ENCODE data around the gene ACAP3.
"Not testable (repeated sequence)": the region's sequence is repeated elsewhere in the genome, so short reads cannot be mapped to it uniquely, and the experiment has no call there.

Gene ACAP3

DNA sequence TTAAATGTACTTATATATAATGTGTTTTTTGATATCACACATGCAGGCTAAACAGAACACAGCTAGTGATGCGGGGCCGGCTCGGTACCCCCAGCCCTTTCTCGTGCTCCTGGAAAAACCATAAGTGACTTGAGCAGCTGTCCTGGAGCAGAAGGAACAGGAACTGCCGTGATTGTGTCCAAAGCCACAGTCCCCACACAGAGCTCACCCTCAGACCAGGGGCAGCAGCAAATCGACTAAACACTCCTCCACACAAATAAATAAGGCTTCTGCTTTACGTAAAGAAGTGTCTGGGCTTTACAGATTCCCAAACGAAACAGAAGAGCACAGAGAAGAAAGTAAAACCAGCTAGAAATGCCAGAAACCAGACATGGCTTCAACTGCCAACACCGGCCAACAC is 43.7 kb downstream of the ACAP3 start:
- no peak for DNase-seq (ENCODE audit: low spot score)

DNA sequence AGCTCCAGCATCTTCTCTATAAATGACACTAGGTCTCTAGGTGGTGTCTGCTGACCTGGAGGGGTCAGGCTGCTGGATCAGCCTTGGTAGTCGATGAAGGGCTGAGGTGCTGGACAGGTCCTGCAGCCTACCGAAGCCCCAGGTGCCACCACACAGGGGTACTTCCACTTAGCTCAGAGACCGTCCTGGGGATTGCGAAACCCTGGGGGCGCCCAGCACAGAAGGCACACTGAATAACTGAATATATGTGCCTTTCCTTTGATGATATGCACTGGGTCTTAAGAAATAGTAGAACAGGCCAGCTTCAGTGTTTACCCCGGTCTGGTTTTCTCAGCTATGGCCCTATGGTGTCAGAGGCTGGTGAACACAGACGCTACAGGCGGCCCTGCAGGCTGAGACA is 45.0 kb downstream of the ACAP3 start:
- DNase-seq (ENCODE audit: low spot score), result no peak

DNA sequence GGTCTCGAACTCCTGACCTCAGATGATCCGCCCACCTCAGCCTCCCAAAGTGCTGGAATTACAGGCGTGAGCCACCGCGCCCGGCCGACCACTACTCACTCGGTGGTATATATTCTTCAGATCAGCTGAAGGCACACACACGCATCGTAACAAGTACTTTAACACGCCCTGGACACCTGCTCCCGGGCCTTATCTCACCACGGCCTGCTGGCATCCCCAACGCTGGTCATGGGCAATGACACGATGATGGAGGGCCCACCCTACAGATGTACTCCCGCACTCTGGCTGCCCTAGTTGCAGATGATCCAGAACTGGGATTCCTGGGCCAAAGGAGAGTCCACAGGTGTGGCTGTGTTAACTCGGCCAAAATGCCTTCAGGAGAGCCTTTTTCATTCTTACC is 45.7 kb downstream of the ACAP3 start:
- DNase-seq (ENCODE audit: low spot score), result no peak

DNA sequence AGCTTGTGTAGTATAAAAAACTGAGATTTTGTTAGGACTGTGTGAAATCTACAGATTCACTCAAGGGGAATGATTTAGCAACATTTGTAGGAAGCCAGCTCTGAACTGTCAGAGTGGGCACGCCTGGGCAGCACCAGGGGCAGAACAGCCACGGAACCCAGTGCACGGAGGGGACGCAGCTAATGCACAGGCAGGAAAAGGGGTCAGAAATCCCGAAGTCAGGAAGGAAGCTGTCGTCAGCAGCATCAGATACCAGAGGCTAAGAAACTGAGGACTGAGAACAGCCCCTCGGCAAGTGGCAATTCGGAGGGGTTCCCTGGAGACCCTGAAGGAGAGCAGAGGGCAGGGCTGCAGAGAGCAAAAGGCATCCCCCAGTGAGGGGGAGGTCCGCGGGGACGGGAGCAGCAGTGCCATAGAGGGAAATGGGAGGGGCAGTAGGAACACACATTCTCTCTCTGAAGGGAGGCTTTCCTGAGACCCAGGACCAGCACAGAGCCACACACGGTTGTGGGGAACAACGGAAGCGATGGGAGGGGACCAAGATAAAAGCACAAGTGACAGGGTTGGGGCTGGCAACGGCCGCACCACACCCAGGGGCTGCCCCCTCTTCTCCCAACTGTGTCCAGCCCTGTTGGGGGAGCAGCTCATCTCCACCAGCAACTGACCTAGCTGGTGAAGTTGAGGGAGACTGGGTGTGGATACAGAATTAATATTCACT is 46.7 kb downstream of the ACAP3 start:
- DNase-seq (ENCODE audit: low spot score), result no peak

DNA sequence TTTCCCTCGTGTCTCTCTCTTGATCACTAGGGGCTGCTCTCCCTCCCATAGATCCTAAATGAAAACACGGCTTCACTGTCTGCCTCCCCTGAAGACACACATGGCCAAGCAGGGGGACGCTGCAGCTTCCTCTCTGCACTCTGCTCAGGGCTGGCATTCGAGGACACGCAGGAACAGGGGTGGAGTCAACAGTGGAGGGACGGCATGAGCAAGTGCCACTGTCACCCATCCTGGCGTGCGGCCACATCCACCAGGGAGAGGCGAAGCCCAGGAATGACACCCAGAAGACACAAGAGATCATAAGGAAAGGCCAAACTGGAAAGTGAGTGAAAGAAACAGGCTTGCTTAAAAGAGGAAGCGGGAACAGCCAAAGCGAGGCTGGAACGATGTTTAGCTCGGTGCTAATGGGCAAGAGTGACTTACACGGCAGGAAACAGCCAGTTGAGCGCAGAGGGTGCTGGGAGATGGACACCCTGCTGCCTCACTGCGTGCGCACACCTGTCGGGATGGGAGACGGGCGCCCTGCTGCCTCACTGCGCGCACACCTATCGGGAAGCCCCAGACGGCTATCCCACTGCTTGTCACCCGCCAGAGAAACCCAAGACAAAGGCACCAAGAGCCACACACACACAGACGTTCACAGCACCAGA is 47.7 kb downstream of the ACAP3 start:
- no peak for DNase-seq (ENCODE audit: low spot score)

DNA sequence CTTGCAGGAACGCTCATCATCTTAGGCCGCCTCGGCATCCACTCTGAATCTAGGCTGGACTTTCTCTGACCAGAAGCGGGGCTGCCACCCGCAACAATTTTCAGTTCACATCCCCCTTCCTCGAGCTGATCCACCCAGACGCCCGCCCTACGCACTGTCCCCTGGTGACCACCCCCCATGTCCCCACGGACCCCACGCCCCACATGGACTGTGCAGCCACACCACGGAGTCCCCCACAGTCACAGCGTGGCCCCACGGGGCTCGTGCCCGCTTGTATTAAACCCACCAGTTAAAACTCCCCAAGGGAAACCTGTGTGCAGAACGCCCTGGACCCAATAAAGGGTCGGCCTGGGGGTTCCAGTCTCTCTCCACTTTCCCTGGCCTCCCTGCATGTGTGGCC is 48.2 kb downstream of the ACAP3 start:
- DNase-seq (ENCODE audit: low spot score), result no peak

DNA sequence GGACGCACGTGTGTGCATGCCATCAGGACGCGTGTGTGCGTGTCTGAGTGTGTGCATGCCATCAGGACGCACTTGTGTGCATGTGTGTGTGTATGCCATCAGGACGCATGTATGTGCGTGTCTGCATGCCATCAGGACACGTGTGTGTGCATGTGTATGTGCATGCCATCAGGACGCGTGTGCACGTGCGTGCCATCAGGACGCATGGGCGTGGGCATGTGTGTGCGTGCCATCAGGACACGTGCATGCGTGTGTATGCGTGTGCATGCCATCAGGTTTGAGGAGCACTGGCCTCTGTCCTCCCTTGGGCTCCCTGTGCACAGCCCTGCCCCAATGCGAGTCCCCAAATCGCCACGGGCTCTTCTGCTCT is 48.6 kb downstream of the ACAP3 start:
- no peak for DNase-seq (ENCODE audit: low spot score)

DNA sequence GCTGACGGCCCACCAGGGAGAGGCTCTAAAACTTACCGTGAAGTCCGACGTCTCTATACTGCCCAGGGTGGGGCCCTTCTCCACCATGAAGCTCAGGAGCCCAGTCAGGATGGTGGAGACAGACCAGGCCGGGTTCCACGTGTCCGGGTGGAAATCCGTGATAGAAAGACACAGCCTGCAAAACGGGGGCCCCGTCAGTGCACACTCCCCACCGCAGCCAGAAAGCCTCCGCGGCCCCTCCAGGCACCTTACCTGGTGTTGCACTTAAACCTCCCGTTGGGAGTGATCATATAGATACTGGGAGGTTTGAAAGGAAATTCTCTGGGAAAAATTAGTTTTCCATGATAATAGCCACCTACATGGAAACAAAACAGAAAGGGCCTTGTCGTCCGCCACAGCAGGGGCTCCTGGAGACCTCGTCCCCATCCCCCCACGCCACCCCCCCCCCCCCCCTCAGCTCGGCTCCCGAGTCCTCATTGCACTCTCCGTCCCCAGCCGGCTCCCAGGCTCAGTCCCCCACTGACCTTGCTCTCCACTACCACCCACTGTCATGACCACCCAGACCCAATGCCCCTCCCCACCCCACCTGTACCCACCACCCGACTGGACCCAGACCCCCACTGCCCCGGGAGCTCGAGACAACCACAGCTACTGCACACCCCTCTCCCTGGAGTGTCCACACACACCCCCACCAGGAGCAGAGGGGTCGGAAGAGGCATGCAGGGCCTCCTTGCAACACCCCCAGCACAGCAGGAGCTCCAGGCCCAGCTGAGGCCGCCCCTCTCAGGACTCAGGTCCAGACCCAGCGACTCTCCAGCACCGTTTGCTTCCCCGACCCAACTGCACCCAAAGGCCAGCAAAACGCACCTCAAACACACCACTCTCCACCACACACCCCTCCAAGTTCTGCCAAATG is 50.5 kb downstream of the ACAP3 start:
- DNase-seq (ENCODE audit: low spot score), result no peak

DNA sequence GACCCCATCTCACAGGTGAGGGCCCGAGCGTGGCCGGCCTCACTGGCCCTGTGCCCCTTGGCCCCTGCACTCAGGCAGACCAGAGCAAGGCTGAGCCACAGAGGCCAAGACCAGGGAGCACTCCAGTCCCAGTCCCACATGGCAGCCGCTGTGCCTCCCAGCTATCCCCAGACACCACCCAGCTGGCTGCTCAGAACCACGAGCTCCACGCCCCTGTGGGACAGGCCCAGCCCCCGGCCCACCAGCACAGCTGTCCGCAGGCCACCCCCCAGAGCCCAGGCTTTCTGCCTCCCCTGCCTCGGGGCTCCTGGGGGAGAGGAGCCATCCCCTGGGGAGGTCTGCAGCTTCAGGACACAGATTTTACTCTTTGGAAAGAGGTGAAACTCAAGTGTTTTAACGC is 52.1 kb downstream of the ACAP3 start:
- DNase-seq (ENCODE audit: low spot score), result no peak

DNA sequence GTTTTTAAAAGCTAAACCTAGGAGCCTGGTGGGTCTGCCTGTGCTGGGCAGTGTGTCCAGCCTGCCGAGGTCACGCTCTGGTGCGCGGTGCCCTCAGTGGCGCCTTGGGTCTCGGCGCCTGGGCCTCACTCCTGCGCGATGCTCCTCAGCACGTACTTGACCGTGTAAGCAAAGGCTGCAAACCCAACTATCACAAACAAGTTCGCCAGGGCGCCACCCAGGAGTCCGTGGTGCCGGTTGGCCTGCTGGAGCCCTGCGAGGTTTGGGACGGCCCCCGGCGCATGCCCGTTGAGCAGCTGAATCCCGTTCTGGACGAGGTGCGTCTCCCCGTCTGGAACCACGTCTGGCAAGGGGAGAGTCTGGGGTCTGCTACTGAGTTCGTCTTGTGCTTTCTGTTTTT is 52.7 kb downstream of the ACAP3 start:
- no peak for DNase-seq (ENCODE audit: low spot score)

DNA sequence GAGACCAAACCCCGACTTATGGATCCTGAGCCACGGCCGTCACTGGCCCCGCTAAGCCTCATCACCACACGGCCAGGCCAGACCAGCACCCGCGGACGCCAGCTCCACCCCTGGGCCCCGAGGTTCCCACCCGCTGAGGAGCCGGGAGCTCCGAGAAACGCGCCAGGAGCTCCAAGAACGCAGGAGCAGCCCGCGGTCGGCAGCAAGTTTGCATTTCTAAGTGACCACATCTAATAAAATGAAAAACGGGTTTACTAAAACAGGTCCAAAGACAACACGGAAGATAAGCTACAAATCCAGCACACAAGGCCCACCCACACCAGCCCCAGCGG is 53.1 kb downstream of the ACAP3 start:
- no peak for DNase-seq (ENCODE audit: low spot score)

DNA sequence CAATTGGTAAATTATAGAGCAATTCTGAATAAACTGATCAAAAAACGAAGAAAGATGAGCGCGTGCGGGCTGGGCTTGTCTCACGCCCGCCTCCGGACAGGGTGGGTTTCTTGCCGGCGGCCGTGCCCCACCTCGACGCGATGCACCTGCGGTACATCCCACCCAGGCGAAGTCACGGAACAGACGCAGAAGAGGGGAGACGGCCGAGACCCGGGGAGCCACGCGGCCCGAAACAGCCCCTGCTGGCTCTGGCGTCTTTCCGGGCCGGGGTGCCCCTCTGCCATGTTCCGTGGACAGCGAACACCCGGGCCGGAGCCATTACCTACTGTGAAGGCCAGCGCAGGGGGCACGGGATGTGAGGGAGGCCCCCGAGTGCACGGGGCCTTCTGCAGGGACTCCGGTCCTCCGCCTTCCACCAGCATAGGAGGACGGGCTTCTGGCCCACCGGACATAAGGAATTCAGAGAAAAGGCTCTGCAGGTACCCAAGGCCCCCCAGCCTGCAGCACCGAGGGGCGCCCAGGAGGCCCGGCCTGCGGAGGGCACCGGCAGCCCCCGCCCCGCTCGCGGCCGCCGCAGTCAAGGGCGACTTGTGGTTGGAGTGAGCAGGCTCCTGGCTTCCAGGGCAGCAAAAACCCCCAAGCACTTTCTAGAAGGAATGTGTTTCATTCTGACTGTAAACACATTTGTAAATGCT is 53.6 kb downstream of the ACAP3 start:
- no peak for DNase-seq (ENCODE audit: low spot score)

DNA sequence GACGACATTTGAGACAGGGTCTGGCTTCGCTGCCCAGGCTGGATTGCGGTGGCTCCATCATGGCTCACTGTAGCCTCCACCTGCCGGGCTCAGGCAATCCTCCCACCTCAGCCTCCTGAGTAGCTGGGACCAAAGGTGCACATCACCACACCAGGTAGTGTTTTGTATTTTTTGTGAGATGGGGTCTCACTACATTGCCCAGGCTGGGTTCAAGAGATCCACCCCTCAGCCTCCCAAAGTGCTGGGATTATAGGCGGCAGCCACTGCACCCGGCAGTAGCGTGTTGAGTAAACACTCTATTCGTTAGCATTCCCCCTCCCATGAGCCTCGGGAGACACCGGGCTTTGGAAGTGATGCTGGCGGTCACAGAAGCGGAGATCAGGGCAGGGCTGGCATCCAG is 54.4 kb downstream of the ACAP3 start:
- DNase-seq (ENCODE audit: low spot score), result no peak

DNA sequence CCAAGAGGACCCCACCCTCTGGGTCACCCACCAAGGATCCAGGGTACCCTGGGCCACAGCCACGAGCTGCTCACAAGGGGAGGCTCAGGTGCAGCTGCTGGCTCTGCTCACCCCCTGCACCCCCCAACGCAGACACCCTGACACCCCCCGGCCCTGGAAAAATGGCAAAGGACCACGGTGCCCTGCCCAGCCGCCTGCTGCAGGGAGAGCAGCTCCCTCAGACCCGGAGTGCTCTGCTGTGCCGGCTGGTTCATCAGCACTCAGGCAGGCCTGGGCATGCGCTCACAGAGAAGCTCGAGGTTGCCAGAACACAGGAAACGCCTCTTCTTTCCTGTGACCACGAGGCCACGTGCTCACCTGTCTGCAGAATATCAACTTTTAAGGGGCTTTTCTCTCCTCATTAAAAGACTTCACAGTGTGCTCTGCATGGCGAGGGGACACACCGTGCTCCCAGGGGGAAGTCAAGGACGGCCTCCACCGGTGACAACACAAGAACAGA is 56.9 kb downstream of the ACAP3 start:
- DNase-seq (ENCODE audit: low spot score), result peak; percentile 82

DNA sequence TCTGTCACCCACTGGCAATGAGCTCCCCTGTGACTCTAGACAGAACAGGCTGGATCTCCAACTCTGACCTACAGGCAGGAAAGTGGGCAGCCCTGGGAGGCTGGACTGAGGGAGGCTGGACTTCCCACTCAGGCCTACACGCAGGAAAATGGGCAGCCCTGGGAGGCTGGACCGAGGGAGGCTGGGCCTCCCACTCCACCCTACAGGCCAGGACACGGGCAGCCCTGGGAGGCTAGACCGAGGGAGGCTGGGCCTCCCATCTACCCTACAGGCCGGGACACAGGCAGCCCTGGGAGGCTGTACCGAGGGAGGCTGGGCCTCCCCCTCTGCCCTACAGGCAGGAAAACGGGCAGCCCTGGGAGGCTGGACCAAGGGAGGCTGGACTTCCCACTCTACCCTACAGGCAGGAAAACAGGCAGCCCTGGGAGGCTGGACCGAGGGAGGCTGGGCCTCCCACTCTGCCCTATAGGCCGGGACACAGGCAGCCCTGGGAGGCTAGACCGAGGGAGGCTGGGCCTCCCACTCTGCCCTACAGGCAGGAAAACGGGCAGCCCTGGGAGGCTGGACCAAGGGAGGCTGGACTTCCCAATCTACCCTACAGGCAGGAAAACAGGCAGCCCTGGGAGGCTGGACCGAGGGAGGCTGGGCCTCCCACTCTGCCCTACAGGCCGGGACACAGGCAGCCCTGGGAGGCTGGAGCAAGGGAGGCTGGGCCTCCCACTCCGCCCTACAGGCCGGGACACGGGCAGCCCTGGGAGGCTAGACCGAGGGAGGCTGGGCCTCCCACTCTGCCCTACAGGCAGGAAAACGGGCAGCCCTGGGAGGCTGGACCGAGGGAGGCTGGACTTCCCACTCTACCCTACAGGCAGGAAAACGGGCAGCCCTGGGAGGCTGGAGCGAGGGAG is 59.5 kb downstream of the ACAP3 start:
- DNase-seq (ENCODE audit: low spot score), result not testable (repeated sequence)

DNA sequence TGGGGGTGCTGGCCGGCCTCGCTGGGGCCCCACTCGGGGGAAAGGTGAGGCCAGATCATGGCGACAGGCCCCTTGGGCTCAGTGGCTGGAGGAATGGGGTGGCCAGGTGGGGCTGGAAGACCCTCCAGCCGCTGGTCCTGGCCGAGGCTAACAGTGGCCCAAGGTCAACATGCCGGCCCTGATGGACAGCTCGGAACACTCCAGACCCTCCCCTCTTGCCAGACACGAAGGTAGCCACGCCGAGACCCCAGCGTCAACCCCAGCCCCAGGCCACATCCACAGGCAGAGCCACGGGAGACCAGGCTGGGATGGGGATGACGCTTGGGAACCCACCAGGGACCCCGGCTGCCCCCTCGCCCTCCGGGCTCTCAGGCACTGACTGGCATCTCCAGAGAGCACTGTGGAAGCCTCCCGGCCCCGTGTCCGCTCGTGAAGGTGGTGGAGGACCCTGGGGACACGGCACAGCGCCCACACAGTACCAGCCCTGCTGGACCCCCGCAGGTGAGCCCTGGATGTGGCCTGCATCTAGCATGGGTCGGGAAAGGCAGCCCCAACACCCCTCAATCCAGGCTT is 60.3 kb downstream of the ACAP3 start:
- DNase-seq (ENCODE audit: low spot score), result no peak

DNA sequence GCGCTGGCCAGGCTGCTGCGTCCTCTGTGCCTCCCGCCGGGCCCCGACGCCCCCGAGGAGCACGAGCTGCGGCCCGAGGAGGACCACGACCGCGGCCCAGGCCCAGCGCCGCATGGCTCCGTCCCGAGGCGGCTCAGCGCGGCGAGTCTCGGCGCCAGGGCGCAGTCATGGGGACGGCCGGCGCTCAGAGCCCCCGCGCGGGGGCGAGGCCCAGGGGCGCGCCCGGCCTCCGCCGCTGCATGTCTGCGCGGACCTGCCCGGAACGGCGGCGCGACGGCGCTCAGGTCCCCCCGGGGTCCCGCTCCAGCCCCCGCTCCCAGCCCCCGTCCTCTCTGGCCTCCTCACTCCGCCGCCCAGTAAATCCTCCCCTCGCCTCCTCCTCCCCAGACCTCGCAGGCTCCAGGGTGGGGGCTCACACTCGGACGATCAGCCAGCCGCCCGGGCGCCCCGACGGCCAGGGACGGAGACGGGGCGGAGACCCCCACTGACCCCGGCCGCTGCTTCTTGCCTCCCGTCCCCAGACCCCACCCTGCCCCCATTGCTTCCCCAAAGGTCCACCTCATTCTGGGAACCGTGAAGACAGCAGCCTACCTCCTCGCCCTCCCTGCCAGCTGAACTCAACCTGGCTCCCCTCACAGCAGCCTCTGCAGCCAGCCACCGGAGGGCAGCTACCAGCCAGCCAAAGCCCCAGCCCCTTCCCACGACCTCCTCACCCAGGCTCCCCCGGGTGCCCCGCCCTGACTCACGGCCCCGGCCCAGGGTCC is 61.0 kb downstream of the ACAP3 start, which contains the start of gene C1QTNF12:
Gene C1QTNF12 (minus strand): TSS at position 146 of the 764 bp plus-strand sequence. CDS start 32 bp downstream, at position 114.
- DNase-seq (ENCODE audit: low spot score), result no peak

DNA sequence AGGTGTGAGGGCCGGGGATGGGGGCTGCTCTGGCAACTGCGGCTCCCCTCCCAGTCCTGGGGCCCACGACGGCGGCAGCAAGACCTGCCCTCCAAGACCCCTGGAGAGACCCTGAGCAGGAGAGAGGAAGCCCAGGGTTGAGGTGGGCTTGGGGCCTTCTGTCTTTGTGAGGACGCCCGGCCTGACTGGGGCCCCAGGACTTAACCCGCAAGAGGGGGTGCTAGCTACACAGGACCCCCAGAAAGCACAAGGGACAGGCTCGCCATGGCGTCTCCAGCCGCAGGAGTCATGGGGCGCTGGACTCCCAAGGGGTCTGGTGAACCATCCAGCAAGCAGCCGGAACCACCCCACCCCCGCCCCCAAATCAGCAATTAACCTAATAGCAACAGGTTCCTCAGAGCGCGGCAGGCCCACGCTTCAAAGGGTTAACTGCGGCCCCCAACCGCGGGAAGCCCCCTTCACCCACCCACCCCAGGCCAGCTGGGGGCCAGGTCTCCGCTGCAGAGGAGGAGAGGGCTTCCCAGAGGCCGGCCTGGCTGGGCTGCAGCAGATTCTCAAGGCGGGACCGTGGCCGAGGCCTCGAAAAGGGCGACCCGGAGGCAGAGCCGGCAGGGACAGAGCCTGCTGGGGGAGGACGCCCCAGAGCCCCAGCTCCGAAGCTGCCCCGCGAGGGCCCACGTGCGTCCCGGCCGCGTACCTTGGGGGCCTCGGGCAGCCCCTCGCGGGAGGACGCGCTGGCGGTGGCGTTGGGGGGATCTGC is 61.7 kb downstream of the ACAP3 start:
- no peak for DNase-seq (ENCODE audit: low spot score)

DNA sequence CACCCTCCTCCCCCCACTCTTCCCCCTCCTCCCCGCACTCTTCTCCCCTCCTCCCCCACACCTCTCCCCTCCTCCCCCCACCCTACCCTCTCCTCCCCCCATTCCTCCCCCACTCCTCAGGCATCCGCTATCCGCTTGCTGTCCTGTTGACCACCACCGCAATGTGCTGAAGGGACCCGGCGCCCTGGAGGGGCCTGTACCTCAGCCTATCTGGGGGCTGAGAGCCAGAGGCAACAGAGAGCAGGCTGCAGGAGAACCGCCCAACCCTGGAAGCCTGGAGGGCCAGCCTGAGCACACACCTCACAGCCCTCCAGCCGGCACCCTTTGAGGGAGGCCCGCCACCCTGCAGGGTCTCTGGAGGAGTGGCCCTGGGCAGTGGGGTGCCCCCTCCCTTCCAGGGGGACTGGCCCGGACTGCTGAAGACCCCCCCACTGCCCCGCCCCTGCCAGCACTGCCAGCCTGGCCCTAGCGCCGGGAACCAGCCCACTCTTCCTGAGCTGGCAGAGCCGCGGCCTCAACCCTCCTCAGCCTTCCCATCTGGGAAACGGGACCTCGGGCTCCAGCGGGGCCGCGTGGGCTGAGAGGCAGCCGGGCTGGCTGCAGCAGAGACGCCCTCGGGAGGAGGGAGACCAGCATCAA is 62.4 kb downstream of the ACAP3 start:
- no peak for DNase-seq (ENCODE audit: low spot score)
